Vagina (tissue), 2 donors: Measurements from ENCODE around the gene GPRC6A.

Experiments
- CTCF ChIP-seq, 3 experiments: fragments of 450-650 bp in 2 of 3; fragments of 200-600 bp in 1 of 3; sonication (generic) in 1 of 3; IDR thresholded peaks; one replicate each; pipeline ENCODE4 v1.5.1; 2017 to 2019; ENCODE audit warnings: antibody characterized with exemption in 3 of 3, mild to moderate bottlenecking in 2 of 3, moderate library complexity in 2 of 3
- POLR2AphosphoS5 ChIP-seq, 2 donors: sonication (generic); formaldehyde crosslinking; IDR thresholded peaks; one replicate each; pipeline ENCODE4 v1.9.0; 2017; ENCODE audit warnings: antibody characterized with exemption in 2 of 2, mild to moderate bottlenecking in 2 of 2, low read depth in 1 of 2; ENCODE audit not compliant: insufficient read depth in 1 of 2

GRCh38 chr6:116866281-116866871 lies 37.5 kb upstream of the GPRC6A start:
- no peak for TF ChIP-seq POLR2AphosphoS5 (IDR thresholded peaks at IDR 0.05; ENCODE audit: insufficient read depth in 1 of 2, low read depth in 1 of 2)
- no peak for TF ChIP-seq CTCF (IDR thresholded peaks at IDR 0.05)
